Measurements from ENCODE around the gene RDX.

DNA sequence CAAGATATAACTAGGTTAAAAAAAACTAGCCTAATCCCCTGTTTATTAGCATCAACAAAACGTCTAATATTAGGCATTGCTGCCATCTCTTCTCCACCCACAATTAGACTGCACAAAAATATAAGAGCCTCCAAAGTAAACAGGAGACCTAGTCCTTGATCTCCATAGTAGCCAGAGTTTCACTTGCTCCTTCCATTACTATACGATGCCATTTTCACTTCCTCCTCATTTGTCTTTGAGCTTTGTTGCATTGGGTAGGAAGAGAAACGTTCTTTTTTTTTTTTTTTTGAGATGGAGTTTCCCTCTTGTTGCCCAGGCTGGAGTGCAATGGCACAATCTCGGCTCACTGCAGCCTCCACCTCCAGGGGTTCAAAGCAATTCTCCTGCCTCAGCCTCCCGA, 42.3 kb upstream of the RDX start:
- TF ChIP-seq, protein P1, sequence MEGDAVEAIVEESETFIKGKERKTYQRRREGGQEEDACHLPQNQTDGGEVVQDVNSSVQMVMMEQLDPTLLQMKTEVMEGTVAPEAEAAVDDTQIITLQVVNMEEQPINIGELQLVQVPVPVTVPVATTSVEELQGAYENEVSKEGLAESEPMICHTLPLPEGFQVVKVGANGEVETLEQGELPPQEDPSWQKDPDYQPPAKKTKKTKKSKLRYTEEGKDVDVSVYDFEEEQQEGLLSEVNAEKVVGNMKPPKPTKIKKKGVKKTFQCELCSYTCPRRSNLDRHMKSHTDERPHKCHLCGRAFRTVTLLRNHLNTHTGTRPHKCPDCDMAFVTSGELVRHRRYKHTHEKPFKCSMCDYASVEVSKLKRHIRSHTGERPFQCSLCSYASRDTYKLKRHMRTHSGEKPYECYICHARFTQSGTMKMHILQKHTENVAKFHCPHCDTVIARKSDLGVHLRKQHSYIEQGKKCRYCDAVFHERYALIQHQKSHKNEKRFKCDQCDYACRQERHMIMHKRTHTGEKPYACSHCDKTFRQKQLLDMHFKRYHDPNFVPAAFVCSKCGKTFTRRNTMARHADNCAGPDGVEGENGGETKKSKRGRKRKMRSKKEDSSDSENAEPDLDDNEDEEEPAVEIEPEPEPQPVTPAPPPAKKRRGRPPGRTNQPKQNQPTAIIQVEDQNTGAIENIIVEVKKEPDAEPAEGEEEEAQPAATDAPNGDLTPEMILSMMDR (IDR thresholded peaks at IDR 0.05; ENCODE audit: insufficient read depth, low read length, poor library complexity, severe bottlenecking) = no peak
- TF ChIP-seq EZH2phosphoT487 (conservative IDR thresholded peaks at IDR 0.05; ENCODE audit: low read length) = no peak

Measured in SU-DHL-6 (cell line).